ENCODE data around the gene PYGO1.

The PYGO1 gene

GRCh38 chr15:55546718-55547117 lies 41.4 kb downstream of the PYGO1 start:
- H3K4me3 Mint-ChIP-seq = no peak overlapping the region

GRCh38 chr15:55535436-55535835 lies 52.7 kb downstream of the PYGO1 start:
- Mint-ChIP-seq H3K27me3 (no peaks in the 10 kb centered on the region), H3K4me3 (no peak overlapping the region), H3K4me1 (ENCODE audit: low read depth) (no peaks in the 10 kb centered on the region), H3K36me3 (ENCODE audit: low read depth) (no peaks in the 10 kb centered on the region), H3K27ac (no peak overlapping the region), H3K9me3 (no peaks in the 10 kb centered on the region)
- intact Hi-C loops (cut with micrococcal nuclease) = no loop called here

More at GRCh38 chr15:55546718-55547117, 41.4 kb downstream of the PYGO1 start:
- Mint-ChIP-seq H3K4me1 (ENCODE audit: low read depth) (peaks cover 9% of the 10 kb centered on the region), H3K27me3 (peaks cover 8% of the 10 kb centered on the region), H3K36me3 (ENCODE audit: low read depth) (no peaks in the 10 kb centered on the region), H3K9me3 (no peaks in the 10 kb centered on the region), H3K27ac (no peak overlapping the region)
- intact Hi-C loops (cut with micrococcal nuclease) = no loop called here

GRCh38 chr15:55532944-55533343 lies 55.2 kb downstream of the PYGO1 start:
- Mint-ChIP-seq H3K36me3 (ENCODE audit: low read depth) (no peaks in the 10 kb centered on the region), H3K9me3 (no peaks in the 10 kb centered on the region), H3K27me3 (no peaks in the 10 kb centered on the region), H3K4me1 (ENCODE audit: low read depth) (no peaks in the 10 kb centered on the region), H3K27ac (no peak overlapping the region), H3K4me3 (no peak overlapping the region)
- intact Hi-C loops (cut with micrococcal nuclease) = no loop called here

GRCh38 chr15:55530861-55531313 lies 57.3 kb downstream of the PYGO1 start:
- H3K36me3 Mint-ChIP-seq (ENCODE audit: low read depth) = no peaks in the 10 kb centered on the region
- H3K4me3 Mint-ChIP-seq = no peak overlapping the region
- peaks cover 6% of the 10 kb centered on the region for H3K4me1 Mint-ChIP-seq (ENCODE audit: low read depth)
- H3K27ac Mint-ChIP-seq = no peak overlapping the region
- intact Hi-C loops (cut with micrococcal nuclease) = no loop called here
- H3K9me3 Mint-ChIP-seq = no peaks in the 10 kb centered on the region
- H3K27me3 Mint-ChIP-seq = no peaks in the 10 kb centered on the region

- Mint-ChIP-seq H3K27ac (no peak overlapping the region), H3K9me3 (no peaks in the 10 kb centered on the region), H3K36me3 (ENCODE audit: low read depth) (no peaks in the 10 kb centered on the region), H3K4me1 (ENCODE audit: low read depth) (peaks cover 6% of the 10 kb centered on the region), H3K27me3 (peaks cover 2% of the 10 kb centered on the region), H3K4me3 (no peak overlapping the region)
- intact Hi-C loops (cut with micrococcal nuclease) = no loop called here
Measured at GRCh38 chr15:55528812-55529211, 59.3 kb downstream of the PYGO1 start.

- no peaks in the 10 kb centered on the region for H3K36me3 Mint-ChIP-seq (ENCODE audit: low read depth)
- no peaks in the 10 kb centered on the region for H3K9me3 Mint-ChIP-seq
- peaks cover 6% of the 10 kb centered on the region for H3K4me1 Mint-ChIP-seq (ENCODE audit: low read depth)
- H3K27ac Mint-ChIP-seq = no peak overlapping the region
- H3K4me3 Mint-ChIP-seq = no peak overlapping the region
- intact Hi-C loops (cut with micrococcal nuclease) = loop anchor here (2.0 kb wide), 1 partner anchor 320 kb away; no protein-coding TSS in a partner anchor
- peaks cover 9% of the 10 kb centered on the region for H3K27me3 Mint-ChIP-seq
Measured at GRCh38 chr15:55527150-55527549, 61.0 kb downstream of the PYGO1 start.

- no peak overlapping the region for H3K4me3 Mint-ChIP-seq
- intact Hi-C loops (cut with micrococcal nuclease) = loop anchor here (1.0 to 2.0 kb wide), 2 partner anchors 115 to 320 kb away; no protein-coding TSS in a partner anchor
- H3K27me3 Mint-ChIP-seq = peaks cover 10% of the 10 kb centered on the region
- H3K9me3 Mint-ChIP-seq = no peaks in the 10 kb centered on the region
- H3K27ac Mint-ChIP-seq = no peak overlapping the region
- H3K4me1 Mint-ChIP-seq (ENCODE audit: low read depth) = peaks cover 6% of the 10 kb centered on the region
- H3K36me3 Mint-ChIP-seq (ENCODE audit: low read depth) = no peaks in the 10 kb centered on the region
Measured at GRCh38 chr15:55526559-55527036, 61.5 kb downstream of the PYGO1 start.

- peaks cover 10% of the 10 kb centered on the region for H3K27me3 Mint-ChIP-seq
- H3K36me3 Mint-ChIP-seq (ENCODE audit: low read depth) = no peaks in the 10 kb centered on the region
Measured at GRCh38 chr15:55522742-55523450, 65.2 kb downstream of the PYGO1 start.

GRCh38 chr15:55518641-55519040 lies 69.5 kb downstream of the PYGO1 start:
- H3K4me1 Mint-ChIP-seq (ENCODE audit: low read depth) = no peaks in the 10 kb centered on the region
- intact Hi-C loops (cut with micrococcal nuclease) = no loop called here
- no peaks in the 10 kb centered on the region for H3K36me3 Mint-ChIP-seq (ENCODE audit: low read depth)
- peaks cover 7% of the 10 kb centered on the region for H3K27me3 Mint-ChIP-seq
- H3K27ac Mint-ChIP-seq = no peak overlapping the region
- no peaks in the 10 kb centered on the region for H3K9me3 Mint-ChIP-seq
- no peak overlapping the region for H3K4me3 Mint-ChIP-seq

More at GRCh38 chr15:55522742-55523450, 65.2 kb downstream of the PYGO1 start:
- H3K27ac Mint-ChIP-seq = no peak overlapping the region
- no peaks in the 10 kb centered on the region for H3K9me3 Mint-ChIP-seq
- no peak overlapping the region for H3K4me3 Mint-ChIP-seq
- intact Hi-C loops (cut with micrococcal nuclease) = no loop called here
- peaks cover 6% of the 10 kb centered on the region for H3K4me1 Mint-ChIP-seq (ENCODE audit: low read depth)

GRCh38 chr15:55518009-55518408 lies 70.1 kb downstream of the PYGO1 start:
- peaks cover 5% of the 10 kb centered on the region for H3K27me3 Mint-ChIP-seq
- no peaks in the 10 kb centered on the region for H3K36me3 Mint-ChIP-seq (ENCODE audit: low read depth)
- H3K4me1 Mint-ChIP-seq (ENCODE audit: low read depth) = no peaks in the 10 kb centered on the region
- H3K9me3 Mint-ChIP-seq = no peaks in the 10 kb centered on the region
- no peak overlapping the region for H3K27ac Mint-ChIP-seq
- intact Hi-C loops (cut with micrococcal nuclease) = no loop called here
- no peak overlapping the region for H3K4me3 Mint-ChIP-seq

- no peaks in the 10 kb centered on the region for H3K36me3 Mint-ChIP-seq (ENCODE audit: low read depth)
- intact Hi-C loops (cut with micrococcal nuclease) = no loop called here
Measured at GRCh38 chr15:55515991-55516776, 72.0 kb downstream of the PYGO1 start.

GRCh38 chr15:55515491-55515890 lies 72.7 kb downstream of the PYGO1 start:
- H3K27ac Mint-ChIP-seq = no peak overlapping the region
- H3K4me3 Mint-ChIP-seq = no peak overlapping the region
- no peaks in the 10 kb centered on the region for H3K36me3 Mint-ChIP-seq (ENCODE audit: low read depth)
- H3K27me3 Mint-ChIP-seq = no peaks in the 10 kb centered on the region
- no peaks in the 10 kb centered on the region for H3K4me1 Mint-ChIP-seq (ENCODE audit: low read depth)
- intact Hi-C loops (cut with micrococcal nuclease) = no loop called here
- H3K9me3 Mint-ChIP-seq = no peaks in the 10 kb centered on the region

More at GRCh38 chr15:55515991-55516776, 72.0 kb downstream of the PYGO1 start:
- H3K4me3 Mint-ChIP-seq = no peak overlapping the region
- no peaks in the 10 kb centered on the region for H3K4me1 Mint-ChIP-seq (ENCODE audit: low read depth)
- H3K9me3 Mint-ChIP-seq = no peaks in the 10 kb centered on the region
- no peaks in the 10 kb centered on the region for H3K27me3 Mint-ChIP-seq
- no peak overlapping the region for H3K27ac Mint-ChIP-seq

GRCh38 chr15:55514414-55514850 lies 73.7 kb downstream of the PYGO1 start:
- H3K36me3 Mint-ChIP-seq (ENCODE audit: low read depth) = no peaks in the 10 kb centered on the region
- H3K4me3 Mint-ChIP-seq = no peak overlapping the region
- H3K4me1 Mint-ChIP-seq (ENCODE audit: low read depth) = no peaks in the 10 kb centered on the region
- no peak overlapping the region for H3K27ac Mint-ChIP-seq
- H3K9me3 Mint-ChIP-seq = no peaks in the 10 kb centered on the region
- intact Hi-C loops (cut with micrococcal nuclease) = no loop called here
- no peaks in the 10 kb centered on the region for H3K27me3 Mint-ChIP-seq

All from dendritic cell treated with granulocyte-macrophage colony-stimulating factor and Interleukin-4, amounts not matched to agents 40 ng/mL and 50 ng/mL, for 4 days (primary cell).